22Rv1 (cell line): ENCODE measurements around the gene UBL5.

ENCODE experiments used
- H3K27ac ChIP-seq: fragments of 450-650 bp; 2 replicates; pipeline ENCODE4 v1.5.1; 2017
- CTCF ChIP-seq: fragments of 450-650 bp; IDR thresholded peaks from 2 replicates; pipeline ENCODE4 v1.5.1; 2017; ENCODE audit warnings: mild to moderate bottlenecking
- ZFX ChIP-seq: fragments of 450-650 bp; IDR thresholded peaks from 2 replicates; pipeline ENCODE4 v1.6.1; 2017; ENCODE audit warnings: antibody characterized with exemption, borderline replicate concordance

Gene UBL5

GRCh38 chr19:9791552-9792205 lies 36.0 kb upstream of the UBL5 start:
- TF ChIP-seq CTCF (no peak), ZFX (no peak)
- peak overlapping the region; percentile 57 for H3K27ac ChIP-seq

DNA sequence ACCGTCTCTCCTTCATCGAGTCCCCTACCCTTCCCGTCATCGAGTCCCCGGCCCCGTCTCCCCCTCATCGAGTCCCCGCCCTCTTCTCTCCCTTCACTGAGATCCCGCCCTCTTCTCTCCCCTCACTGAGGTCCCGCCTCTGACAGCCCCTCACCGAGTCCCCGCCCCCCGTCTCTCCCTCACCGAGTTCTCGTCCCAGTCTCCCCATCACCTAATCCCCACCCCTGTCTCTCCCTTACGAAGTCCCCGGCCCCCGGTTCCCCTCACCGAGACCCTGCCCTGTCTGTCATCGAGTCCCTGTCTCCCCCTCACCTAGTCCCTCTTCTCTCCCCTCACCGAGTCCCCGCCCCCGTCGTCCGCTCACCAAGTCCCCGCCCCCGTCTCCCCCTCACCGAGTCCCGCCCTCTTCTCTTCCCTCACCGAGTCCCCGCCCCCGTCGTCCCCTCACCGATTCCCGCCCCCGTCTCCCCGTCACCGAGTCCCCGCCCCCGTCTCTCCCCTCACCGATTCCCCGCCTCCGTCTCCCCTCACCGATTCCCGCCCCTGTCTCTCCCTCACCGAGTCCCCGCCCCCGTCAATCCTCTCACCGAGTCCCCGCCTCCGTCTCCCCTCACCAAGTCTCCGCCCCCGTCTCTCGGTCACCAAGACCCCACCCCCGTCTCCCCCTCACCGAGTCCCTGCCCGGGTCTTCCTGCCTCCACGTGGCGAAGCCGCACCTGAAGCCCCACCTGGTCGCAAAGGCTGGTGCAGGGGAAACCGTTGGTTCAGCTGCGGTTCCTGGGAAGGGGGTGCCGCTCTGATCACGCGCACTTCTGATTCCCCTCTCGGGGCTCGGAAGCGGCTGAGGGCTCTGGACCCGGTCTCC lies 35.3 kb upstream of the UBL5 start:
- TF ChIP-seq ZFX (no peak), CTCF (no peak)
- H3K27ac ChIP-seq: peak overlapping the region; percentile 57

- TF ChIP-seq CTCF: no peak
- no peak for TF ChIP-seq ZFX
- peak overlapping the region; percentile 57 for H3K27ac ChIP-seq
These were observed 34.6 kb upstream of the UBL5 start for GRCh38 chr19:9793071-9793591.

- TF ChIP-seq CTCF: peak; percentile 82
- no peak for TF ChIP-seq ZFX
- no peak overlapping the region for H3K27ac ChIP-seq
These were observed 31.5 kb upstream of the UBL5 start for GRCh38 chr19:9796113-9796773.

- TF ChIP-seq CTCF (no peak), ZFX (no peak)
- H3K27ac ChIP-seq: no peak overlapping the region
These were observed 29.8 kb upstream of the UBL5 start for GRCh38 chr19:9797871-9798270.

GRCh38 chr19:9799162-9799561 lies 28.6 kb upstream of the UBL5 start:
- TF ChIP-seq ZFX: no peak
- TF ChIP-seq CTCF: no peak
- H3K27ac ChIP-seq: no peak overlapping the region
